NB4 (cell line): Measurements from ENCODE around the gene CCN2.

Experiments used
- DNase-seq: peaks from one replicate; pipeline ENCODE4 v3.0.0; 2010; ENCODE audit warnings: low read depth
- H3K4me3 ChIP-seq: one replicate; pipeline ENCODE4 v1.5.1; 2011; ENCODE audit warnings: mild to moderate bottlenecking, low read depth, low read length, moderate library complexity
- MYC ChIP-seq: IDR thresholded peaks from 2 replicates; pipeline ENCODE4 v1.6.1; 2011; ENCODE audit warnings: low read depth, low read length
- POLR2A ChIP-seq: IDR thresholded peaks from 2 replicates; pipeline ENCODE4 v1.6.1; 2011; ENCODE audit warnings: mild to moderate bottlenecking; ENCODE audit not compliant: insufficient read length; ENCODE audit errors: extremely low read depth
- TF ChIP-seq, protein P1 (sequence below): IDR thresholded peaks from 2 replicates; pipeline ENCODE4 v1.6.1; 2011; ENCODE audit warnings: low read depth, low read length
- TF ChIP-seq, protein P2 (sequence below): IDR thresholded peaks from one replicate; pipeline ENCODE4 v1.5.1; 2012; ENCODE audit warnings: low read depth, low read length

The CCN2 gene, protein sequence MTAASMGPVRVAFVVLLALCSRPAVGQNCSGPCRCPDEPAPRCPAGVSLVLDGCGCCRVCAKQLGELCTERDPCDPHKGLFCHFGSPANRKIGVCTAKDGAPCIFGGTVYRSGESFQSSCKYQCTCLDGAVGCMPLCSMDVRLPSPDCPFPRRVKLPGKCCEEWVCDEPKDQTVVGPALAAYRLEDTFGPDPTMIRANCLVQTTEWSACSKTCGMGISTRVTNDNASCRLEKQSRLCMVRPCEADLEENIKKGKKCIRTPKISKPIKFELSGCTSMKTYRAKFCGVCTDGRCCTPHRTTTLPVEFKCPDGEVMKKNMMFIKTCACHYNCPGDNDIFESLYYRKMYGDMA

GRCh38 chr6:131950767-131951575 is at the start of gene CCN2:
Gene CCN2 (minus strand): TSS chr6:131951372. CDS start chr6:131951172, 200 bp downstream.
- TF ChIP-seq, protein P1, sequence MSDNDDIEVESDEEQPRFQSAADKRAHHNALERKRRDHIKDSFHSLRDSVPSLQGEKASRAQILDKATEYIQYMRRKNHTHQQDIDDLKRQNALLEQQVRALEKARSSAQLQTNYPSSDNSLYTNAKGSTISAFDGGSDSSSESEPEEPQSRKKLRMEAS: no peak
- TF ChIP-seq, protein P2, sequence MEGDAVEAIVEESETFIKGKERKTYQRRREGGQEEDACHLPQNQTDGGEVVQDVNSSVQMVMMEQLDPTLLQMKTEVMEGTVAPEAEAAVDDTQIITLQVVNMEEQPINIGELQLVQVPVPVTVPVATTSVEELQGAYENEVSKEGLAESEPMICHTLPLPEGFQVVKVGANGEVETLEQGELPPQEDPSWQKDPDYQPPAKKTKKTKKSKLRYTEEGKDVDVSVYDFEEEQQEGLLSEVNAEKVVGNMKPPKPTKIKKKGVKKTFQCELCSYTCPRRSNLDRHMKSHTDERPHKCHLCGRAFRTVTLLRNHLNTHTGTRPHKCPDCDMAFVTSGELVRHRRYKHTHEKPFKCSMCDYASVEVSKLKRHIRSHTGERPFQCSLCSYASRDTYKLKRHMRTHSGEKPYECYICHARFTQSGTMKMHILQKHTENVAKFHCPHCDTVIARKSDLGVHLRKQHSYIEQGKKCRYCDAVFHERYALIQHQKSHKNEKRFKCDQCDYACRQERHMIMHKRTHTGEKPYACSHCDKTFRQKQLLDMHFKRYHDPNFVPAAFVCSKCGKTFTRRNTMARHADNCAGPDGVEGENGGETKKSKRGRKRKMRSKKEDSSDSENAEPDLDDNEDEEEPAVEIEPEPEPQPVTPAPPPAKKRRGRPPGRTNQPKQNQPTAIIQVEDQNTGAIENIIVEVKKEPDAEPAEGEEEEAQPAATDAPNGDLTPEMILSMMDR: no peak
- TF ChIP-seq POLR2A: no peak
- TF ChIP-seq MYC: no peak
- no peak for DNase-seq
- no peak within 1 kb of the TSS for H3K4me3 ChIP-seq

GRCh38 chr6:132000296-132000695 is 49.1 kb upstream of the CCN2 start:
- no peak overlapping the region for H3K4me3 ChIP-seq
- TF ChIP-seq, protein P1: no peak
- TF ChIP-seq, protein P2: no peak
- no peak for TF ChIP-seq MYC
- no peak for TF ChIP-seq POLR2A
- DNase-seq: no peak

DNA sequence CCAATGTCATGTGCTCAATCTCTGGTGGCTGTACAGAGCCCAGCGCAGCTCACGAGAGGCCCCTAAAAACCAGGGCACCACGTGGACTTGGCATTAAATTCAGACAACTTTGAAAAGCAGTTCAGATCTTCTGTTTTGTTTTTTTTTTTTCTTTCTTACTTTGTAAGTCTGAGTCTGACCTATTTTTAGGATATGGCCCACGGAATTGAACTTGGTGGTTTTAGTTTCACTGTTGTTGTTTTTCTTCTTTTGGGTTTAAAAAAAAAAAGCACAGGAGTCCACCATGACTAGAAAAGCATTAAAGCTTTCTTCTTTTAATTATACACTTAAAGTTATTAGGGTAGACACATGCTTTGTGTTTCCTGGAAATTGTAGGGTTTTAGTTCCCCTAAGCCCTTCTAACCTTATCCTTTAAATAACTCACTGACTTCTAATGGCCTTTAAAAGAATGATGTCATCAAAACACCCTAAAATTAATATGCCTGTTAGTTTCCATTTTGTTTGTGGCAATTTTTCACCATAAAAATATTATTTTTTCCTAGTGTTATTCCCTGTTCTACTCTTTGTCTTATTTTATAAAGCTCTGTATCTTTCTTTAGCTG is 48.5 kb upstream of the CCN2 start:
- TF ChIP-seq MYC (no peak), POLR2A (no peak)
- TF ChIP-seq, protein P1: no peak
- TF ChIP-seq, protein P2: no peak
- no peak for DNase-seq
- no peak overlapping the region for H3K4me3 ChIP-seq

GRCh38 chr6:131998255-131998982 is 47.2 kb upstream of the CCN2 start:
- H3K4me3 ChIP-seq: no peak overlapping the region
- TF ChIP-seq POLR2A (no peak), MYC (no peak)
- TF ChIP-seq, protein P1: no peak
- TF ChIP-seq, protein P2: no peak
- no peak for DNase-seq
